Measurements from ENCODE around the gene FGF1.

FGF1 gene

GRCh38 chr5:142634216-142635011 is 51.5 kb downstream of the FGF1 start:
- DNase-seq (ENCODE audit: low read depth), result no peak
- TF ChIP-seq, protein P1, sequence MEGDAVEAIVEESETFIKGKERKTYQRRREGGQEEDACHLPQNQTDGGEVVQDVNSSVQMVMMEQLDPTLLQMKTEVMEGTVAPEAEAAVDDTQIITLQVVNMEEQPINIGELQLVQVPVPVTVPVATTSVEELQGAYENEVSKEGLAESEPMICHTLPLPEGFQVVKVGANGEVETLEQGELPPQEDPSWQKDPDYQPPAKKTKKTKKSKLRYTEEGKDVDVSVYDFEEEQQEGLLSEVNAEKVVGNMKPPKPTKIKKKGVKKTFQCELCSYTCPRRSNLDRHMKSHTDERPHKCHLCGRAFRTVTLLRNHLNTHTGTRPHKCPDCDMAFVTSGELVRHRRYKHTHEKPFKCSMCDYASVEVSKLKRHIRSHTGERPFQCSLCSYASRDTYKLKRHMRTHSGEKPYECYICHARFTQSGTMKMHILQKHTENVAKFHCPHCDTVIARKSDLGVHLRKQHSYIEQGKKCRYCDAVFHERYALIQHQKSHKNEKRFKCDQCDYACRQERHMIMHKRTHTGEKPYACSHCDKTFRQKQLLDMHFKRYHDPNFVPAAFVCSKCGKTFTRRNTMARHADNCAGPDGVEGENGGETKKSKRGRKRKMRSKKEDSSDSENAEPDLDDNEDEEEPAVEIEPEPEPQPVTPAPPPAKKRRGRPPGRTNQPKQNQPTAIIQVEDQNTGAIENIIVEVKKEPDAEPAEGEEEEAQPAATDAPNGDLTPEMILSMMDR (IDR thresholded peaks at IDR 0.05; ENCODE audit: control insufficient read depth, extremely low read depth, insufficient read depth), result no peak
- no peak overlapping the region for H3K4me3 ChIP-seq (ENCODE audit: low read depth, low read length)

DNA sequence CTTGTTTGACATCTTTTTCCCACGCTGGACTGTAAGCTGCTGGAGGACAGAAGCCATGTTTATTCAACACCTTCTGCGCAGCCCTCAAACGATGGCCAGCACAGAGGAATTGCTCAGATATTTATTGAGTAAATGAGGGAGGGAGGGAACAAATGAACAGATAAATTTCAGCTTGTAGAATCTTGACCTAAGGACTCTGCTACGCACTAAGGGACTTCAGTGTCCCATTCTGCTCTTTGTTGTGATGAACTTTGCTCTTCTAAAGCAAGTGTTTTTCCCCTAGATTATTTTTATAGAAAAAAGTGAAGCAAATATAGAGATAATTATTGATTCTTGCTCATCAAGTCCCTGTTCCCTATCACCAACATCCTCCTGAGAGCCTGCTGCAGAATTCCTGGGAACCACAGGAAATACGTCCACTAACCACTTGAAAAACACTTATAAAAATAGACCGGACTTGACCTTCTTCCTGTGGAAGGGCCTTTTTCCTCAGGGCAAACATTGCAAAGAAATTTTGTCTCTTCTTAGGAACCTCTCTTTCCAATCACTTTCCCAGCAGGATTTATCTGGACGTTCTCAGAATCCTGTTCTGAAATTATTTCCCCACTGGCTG is 54.9 kb downstream of the FGF1 start:
- TF ChIP-seq, protein P1 (IDR thresholded peaks at IDR 0.05; ENCODE audit: control insufficient read depth, extremely low read depth, insufficient read depth), result no peak

DNA sequence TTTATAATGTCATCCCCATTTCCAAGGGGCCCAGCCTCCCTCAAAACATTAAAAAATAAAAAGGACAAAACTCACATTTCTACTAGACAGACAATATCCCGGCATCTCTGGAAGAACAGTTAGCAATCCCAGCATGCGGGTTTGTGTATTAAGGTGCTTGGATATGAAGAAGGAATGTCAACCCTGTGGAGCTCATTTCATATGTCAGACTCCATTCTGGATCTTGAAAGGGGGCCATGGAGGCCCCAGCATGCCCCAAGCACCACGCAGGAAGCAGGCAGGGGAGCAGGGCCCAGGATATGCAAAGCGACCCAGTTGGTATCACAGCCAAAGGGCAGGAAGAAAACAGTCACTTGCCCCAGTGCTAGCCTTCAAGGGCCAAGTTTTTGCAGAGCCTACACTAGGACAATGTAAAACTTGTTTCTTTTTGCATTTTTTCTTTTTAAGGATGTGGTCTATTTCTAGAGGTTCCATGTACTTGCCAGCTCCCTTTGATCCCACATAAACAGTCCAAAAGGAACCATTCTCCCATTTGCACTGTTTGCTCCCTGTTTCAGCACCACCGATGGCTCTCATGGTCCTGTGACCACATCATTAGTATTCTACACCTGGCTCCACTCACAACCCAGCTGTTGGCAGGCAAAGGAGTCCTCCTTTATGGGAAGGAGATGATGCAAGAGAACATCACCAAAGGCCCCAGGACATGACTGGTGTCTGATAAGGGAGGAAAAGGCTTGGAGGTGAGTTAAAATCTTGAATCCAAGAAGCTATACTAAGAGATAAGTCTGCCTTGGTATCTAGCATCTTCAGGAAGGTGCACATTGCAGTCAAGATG is 58.3 kb downstream of the FGF1 start:
- no peak overlapping the region for H3K4me3 ChIP-seq (ENCODE audit: low read depth, low read length)
- TF ChIP-seq, protein P1 (IDR thresholded peaks at IDR 0.05; ENCODE audit: control insufficient read depth, extremely low read depth, insufficient read depth), result no peak
- DNase-seq (ENCODE audit: low read depth), result no peak

More for the DNA sequence above, 54.9 kb downstream of the FGF1 start:
- no peak overlapping the region for H3K4me3 ChIP-seq (ENCODE audit: low read depth, low read length)
- DNase-seq (ENCODE audit: low read depth), result no peak

GRCh38 chr5:142626786-142627185 is 59.1 kb downstream of the FGF1 start:
- no peak for DNase-seq (ENCODE audit: low read depth)
- no peak overlapping the region for H3K4me3 ChIP-seq (ENCODE audit: low read depth, low read length)
- TF ChIP-seq, protein P1 (IDR thresholded peaks at IDR 0.05; ENCODE audit: control insufficient read depth, extremely low read depth, insufficient read depth), result no peak

GRCh38 chr5:142626099-142626498 is 59.8 kb downstream of the FGF1 start:
- TF ChIP-seq, protein P1 (IDR thresholded peaks at IDR 0.05; ENCODE audit: control insufficient read depth, extremely low read depth, insufficient read depth), result no peak
- DNase-seq (ENCODE audit: low read depth), result no peak

DNA sequence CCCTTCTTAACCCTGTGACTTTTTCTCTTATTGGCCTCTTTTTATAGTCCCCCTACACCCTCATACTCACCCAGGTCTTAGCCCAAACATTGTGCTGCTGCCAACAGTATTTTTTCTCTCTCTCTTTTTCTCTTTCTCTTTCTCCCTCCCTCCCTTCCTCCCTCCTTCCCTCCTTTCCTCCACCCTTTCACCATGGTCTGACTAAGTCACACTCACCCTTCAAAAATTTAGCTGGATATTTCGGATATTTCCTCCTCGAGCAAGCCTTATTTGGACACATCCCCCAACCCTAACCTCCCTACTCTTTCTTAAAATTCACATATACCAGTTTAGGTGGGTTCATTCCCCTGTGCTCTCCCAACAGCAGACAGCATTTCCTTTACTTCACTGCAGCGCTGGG is 64.7 kb downstream of the FGF1 start:
- H3K4me3 ChIP-seq (ENCODE audit: low read depth, low read length), result no peak overlapping the region
- TF ChIP-seq, protein P1 (IDR thresholded peaks at IDR 0.05; ENCODE audit: control insufficient read depth, extremely low read depth, insufficient read depth), result no peak
- no peak for DNase-seq (ENCODE audit: low read depth)

More at GRCh38 chr5:142626099-142626498, 59.8 kb downstream of the FGF1 start:
- no peak overlapping the region for H3K4me3 ChIP-seq (ENCODE audit: low read depth, low read length)
